ENCODE data around the gene OR9A4.

The OR9A4 gene

GRCh38 chr7:141949451-141949850 lies 33.3 kb downstream of the OR9A4 start:
- DNase-seq: no peak

DNA sequence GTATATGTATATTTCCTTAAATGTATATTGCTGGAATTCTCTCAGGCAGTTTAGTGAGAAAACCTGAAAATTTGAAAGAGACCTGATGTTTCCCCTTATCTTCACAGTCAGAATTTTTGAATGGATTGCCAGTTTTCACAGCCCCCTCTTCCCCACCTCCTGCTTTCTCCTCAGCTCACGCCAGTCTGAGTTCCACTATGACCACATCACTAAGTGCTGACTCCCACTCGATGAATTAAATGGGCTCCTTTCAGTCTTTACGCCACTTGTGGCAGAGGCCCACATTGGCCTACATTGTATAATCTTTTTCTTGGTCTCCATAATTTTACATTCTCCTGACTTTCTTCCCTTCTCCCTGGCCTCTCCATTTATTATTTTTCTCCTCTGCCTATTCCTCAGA lies 33.7 kb downstream of the OR9A4 start:
- no peak for DNase-seq

GRCh38 chr7:141950806-141951205 lies 34.6 kb downstream of the OR9A4 start:
- peak in 1 of 2 donors; percentile 18 for DNase-seq

DNA sequence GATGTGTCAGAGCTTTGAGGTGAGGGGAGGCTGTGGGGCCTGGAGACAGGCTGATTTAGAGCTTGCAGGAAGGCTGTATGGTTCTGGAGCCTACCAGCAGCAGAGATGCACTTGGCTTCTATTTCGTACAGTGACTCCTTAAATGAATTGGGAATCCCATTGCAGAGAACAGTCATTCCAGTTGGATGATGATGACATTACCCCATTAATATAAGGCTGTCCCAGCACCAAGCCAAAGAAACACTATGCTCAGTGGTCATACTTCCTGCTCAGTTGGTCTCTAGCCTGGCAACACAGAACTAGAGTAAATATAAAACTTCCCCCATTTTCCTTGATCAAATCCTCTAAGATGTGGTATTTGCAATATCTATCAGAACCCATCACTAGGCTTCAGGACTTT lies 36.3 kb downstream of the OR9A4 start:
- DNase-seq: no peak

- DNase-seq: no peak
Observed at GRCh38 chr7:141954334-141954733, 38.1 kb downstream of the OR9A4 start.

DNA sequence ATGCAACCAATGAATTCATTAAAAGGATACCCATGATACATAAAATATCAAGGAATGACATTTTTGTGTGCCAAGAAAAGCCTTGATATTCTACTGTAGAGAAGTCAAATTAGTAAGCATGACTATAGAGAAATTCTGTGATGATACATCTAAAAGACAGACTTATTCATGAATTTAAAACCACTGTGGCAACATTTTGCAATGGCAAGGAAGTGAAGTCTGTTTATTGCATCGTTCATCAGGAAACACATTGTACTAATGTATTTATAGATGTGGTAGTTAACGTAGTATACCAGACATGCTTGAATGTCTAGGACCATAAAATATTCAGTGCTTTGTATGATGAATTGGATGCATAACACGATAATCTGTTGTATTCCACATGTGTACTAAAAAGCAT lies 39.9 kb downstream of the OR9A4 start:
- DNase-seq: no peak

GRCh38 chr7:141960687-141961422 lies 44.7 kb downstream of the OR9A4 start:
- DNase-seq: peak in 1 of 2 donors; percentile 16
